Neuron (in vitro differentiated cells): ENCODE data around the gene OR10AD1.
A peak's percentile ranks its signal among the peaks of the same experiment; 100 is the strongest.
"Not testable (repeated sequence)": the region's sequence is repeated elsewhere in the genome, so short reads cannot be mapped to it uniquely, and the experiment has no call there.

Experiments used
- H2AFZ ChIP-seq: one replicate; pipeline ENCODE4 v1.6.1; 2013; ENCODE audit warnings: low read depth, mild to moderate bottlenecking, inconsistent platforms, low read length, moderate library complexity
- H3K27me3 ChIP-seq: one replicate; pipeline ENCODE4 v1.6.1; 2013; ENCODE audit warnings: low read length; ENCODE audit not compliant: insufficient read depth
- H3K36me3 ChIP-seq: one replicate; pipeline ENCODE4 v1.6.1; 2013; ENCODE audit warnings: low read length; ENCODE audit not compliant: insufficient read depth
- H3K4me1 ChIP-seq: one replicate; pipeline ENCODE4 v1.6.1; 2013; ENCODE audit warnings: low read length; ENCODE audit not compliant: insufficient read depth
- H3K4me3 ChIP-seq: 2 replicates; pipeline ENCODE4 v1.5.1; 2013; ENCODE audit warnings: mild to moderate bottlenecking, low read length, moderate library complexity
- H3K9me3 ChIP-seq: one replicate; pipeline ENCODE4 v1.6.1; 2013; ENCODE audit warnings: low read length

Gene OR10AD1

GRCh38 chr12:48165089-48165981 is 37.8 kb downstream of the OR10AD1 start:
- no peaks in the 10 kb centered on the region for H3K27me3 ChIP-seq

GRCh38 chr12:48164451-48164850 is 38.6 kb downstream of the OR10AD1 start:
- Histone ChIP-seq H3K27me3 (no peaks in the 10 kb centered on the region), H3K4me1 (peaks cover 3% of the 10 kb centered on the region), H2AFZ (no peak overlapping the region), H3K36me3 (no peaks in the 10 kb centered on the region), H3K4me3 (no peak overlapping the region), H3K9me3 (no peaks in the 10 kb centered on the region)

More at GRCh38 chr12:48165089-48165981, 37.8 kb downstream of the OR10AD1 start:
- Histone ChIP-seq H3K4me1 (peaks cover 3% of the 10 kb centered on the region), H3K9me3 (no peaks in the 10 kb centered on the region), H3K4me3 (no peak overlapping the region), H2AFZ (no peak overlapping the region), H3K36me3 (no peaks in the 10 kb centered on the region)

- Histone ChIP-seq H3K4me3 (no peak overlapping the region), H3K4me1 (peaks cover 3% of the 10 kb centered on the region), H2AFZ (no peak overlapping the region), H3K9me3 (no peaks in the 10 kb centered on the region), H3K36me3 (no peaks in the 10 kb centered on the region), H3K27me3 (no peaks in the 10 kb centered on the region)
Observed at GRCh38 chr12:48163150-48163747, 39.8 kb downstream of the OR10AD1 start.

GRCh38 chr12:48160807-48161206 is 42.3 kb downstream of the OR10AD1 start:
- no peak overlapping the region for H3K4me3 ChIP-seq
- no peaks in the 10 kb centered on the region for H3K9me3 ChIP-seq
- no peak overlapping the region for H2AFZ ChIP-seq
- peaks cover 13% of the 10 kb centered on the region for H3K4me1 ChIP-seq
- no peaks in the 10 kb centered on the region for H3K36me3 ChIP-seq
- no peaks in the 10 kb centered on the region for H3K27me3 ChIP-seq

GRCh38 chr12:48160046-48160445 is 43.0 kb downstream of the OR10AD1 start:
- Histone ChIP-seq H3K4me3 (no peak overlapping the region), H2AFZ (no peak overlapping the region), H3K9me3 (no peaks in the 10 kb centered on the region), H3K27me3 (no peaks in the 10 kb centered on the region), H3K36me3 (no peaks in the 10 kb centered on the region), H3K4me1 (peaks cover 13% of the 10 kb centered on the region)

- peak overlapping the region; percentile 88 for H3K4me3 ChIP-seq
- peaks cover 6% of the 10 kb centered on the region for H3K36me3 ChIP-seq
Observed at GRCh38 chr12:48157889-48158370, 45.2 kb downstream of the OR10AD1 start.

GRCh38 chr12:48157018-48157888 is 45.8 kb downstream of the OR10AD1 start, which contains the start of gene ASB8:
Gene ASB8, minus strand, starts transcription at chr12:48157515. Its CDS starts 4,019 bp downstream, at chr12:48153496.
- no peaks in the 10 kb centered on the region for H3K9me3 ChIP-seq
- H3K4me3 ChIP-seq, result peak within 1 kb of the TSS; percentile 88
- peaks cover 7% of the 10 kb centered on the region for H3K36me3 ChIP-seq
- H2AFZ ChIP-seq, result peak within 1 kb of the TSS; percentile 80
- H3K27me3 ChIP-seq, result no peaks in the 10 kb centered on the region
- peaks cover 10% of the 10 kb centered on the region for H3K4me1 ChIP-seq

More at GRCh38 chr12:48157889-48158370, 45.2 kb downstream of the OR10AD1 start:
- Histone ChIP-seq H2AFZ (peak overlapping the region; percentile 78), H3K4me1 (peaks cover 10% of the 10 kb centered on the region), H3K27me3 (no peaks in the 10 kb centered on the region), H3K9me3 (no peaks in the 10 kb centered on the region)

GRCh38 chr12:48156652-48157017 is 46.5 kb downstream of the OR10AD1 start:
- H3K27me3 ChIP-seq, result no peaks in the 10 kb centered on the region
- no peaks in the 10 kb centered on the region for H3K9me3 ChIP-seq
- H3K4me1 ChIP-seq, result peaks cover 10% of the 10 kb centered on the region
- peak overlapping the region; percentile 80 for H2AFZ ChIP-seq
- peaks cover 8% of the 10 kb centered on the region for H3K36me3 ChIP-seq
- H3K4me3 ChIP-seq, result peak overlapping the region; percentile 88

- H3K36me3 ChIP-seq, result peaks cover 15% of the 10 kb centered on the region
- H3K27me3 ChIP-seq, H3K9me3 ChIP-seq, H2AFZ ChIP-seq, H3K4me3 ChIP-seq: not testable (repeated sequence)
- H3K4me1 ChIP-seq, result peaks cover 10% of the 10 kb centered on the region
Observed at GRCh38 chr12:48155786-48156185, 47.3 kb downstream of the OR10AD1 start.
